ENCODE measurements around the gene GABRR1. TPM values are rescaled to one million over a fixed set of nuclear protein-coding genes. Genes with fewer than 3 reads are reported as not detected.

Gene GABRR1
- total and polyA plus RNA-seq, 2 of the 13 experiments (the other 11 are each of a cell fraction or from before 2014, with no cell fraction given): not detected

- TF ChIP-seq ATF4 (CRISPR knock-in tag; IDR thresholded peaks at IDR 0.05) (no peak), ZBTB43 (CRISPR knock-in tag; conservative IDR thresholded peaks at IDR 0.05) (no peak), DMAP1 (CRISPR knock-in tag; IDR thresholded peaks at IDR 0.05) (no peak), ZNF607 (CRISPR knock-in tag; IDR thresholded peaks at IDR 0.05; ENCODE audit: borderline replicate concordance) (no peak), ZNF619 (CRISPR knock-in tag; IDR thresholded peaks at IDR 0.05) (no peak), MAFG (CRISPR knock-in tag; IDR thresholded peaks at IDR 0.05) (no peak), ZNF609 (CRISPR knock-in tag; IDR thresholded peaks at IDR 0.05; ENCODE audit: borderline replicate concordance) (no peak; the same call in 1 of the 2 replicates), GPN1 (CRISPR knock-in tag; IDR thresholded peaks at IDR 0.05; ENCODE audit: borderline replicate concordance) (no peak), RORA (CRISPR knock-in tag; IDR thresholded peaks at IDR 0.05) (0 out of 2 replicates have a peak, but pooled peaks have one; percentile 40), U2AF1 (optimal IDR thresholded peaks at IDR 0.05; ENCODE audit: low read depth, low read length) (no peak), ETS1 (CRISPR knock-in tag; IDR thresholded peaks at IDR 0.05) (no peak), ZNF550 (CRISPR knock-in tag; IDR thresholded peaks at IDR 0.05; ENCODE audit: borderline replicate concordance) (no peak), JARID2 (CRISPR knock-in tag; IDR thresholded peaks at IDR 0.05; ENCODE audit: insufficient replicate concordance) (no peak), HNF1B (CRISPR knock-in tag; IDR thresholded peaks at IDR 0.05) (peak; percentile 97), ELF3 (CRISPR knock-in tag; IDR thresholded peaks at IDR 0.05) (peak; percentile 95), ZBTB1 (CRISPR knock-in tag; IDR thresholded peaks at IDR 0.05; ENCODE audit: borderline replicate concordance) (no peak), REPIN1 (CRISPR knock-in tag; IDR thresholded peaks at IDR 0.05; ENCODE audit: borderline replicate concordance, low read depth) (no peak; the same call in 1 of the 2 replicates), ZMAT3 (CRISPR knock-in tag; conservative IDR thresholded peaks at IDR 0.05) (no peak), JUND (CRISPR knock-in tag; IDR thresholded peaks at IDR 0.05) (no peak)
Measured at GRCh38 chr6:89140347-89141156, 76.6 kb downstream of the GABRR1 start (continued).
